Heart right ventricle (tissue), 16 donors: ENCODE measurements around the gene PIM1. TPM values are rescaled to one million over a fixed set of nuclear protein-coding genes. Genes with fewer than 3 reads are reported as not detected.

Experiments used
- ATAC-seq, 8 donors: fragments of 200-7000 bp; cut with Tn5 transposase; one replicate each; pipeline ENCODE4 v1.9.1; 2020; ENCODE audit warnings: mild to moderate bottlenecking in 8 of 8, moderate library complexity in 8 of 8, moderate number of reproducible peaks in 1 of 8
- DNase-seq, 2 donors: peaks; one replicate each; pipeline ENCODE4 v3.0.0-alpha.2; 2020
- H3K27ac ChIP-seq, 10 donors: fragments of 200-600 bp; sonication (generic) in 2 of 10; one replicate each; pipeline versions ENCODE4 v1.5.0 to v1.8.0; 2020 to 2022; ENCODE audit warnings: mild to moderate bottlenecking in 3 of 10
- H3K27me3 ChIP-seq, 7 donors: fragments of 200-600 bp; one replicate each; pipeline ENCODE4 v1.8.0; 2021 to 2022; ENCODE audit warnings: mild to moderate bottlenecking in 2 of 7
- H3K36me3 ChIP-seq, 9 donors: fragments of 200-600 bp; sonication (generic) in 1 of 9; one replicate each; pipeline versions ENCODE4 v1.5.0 to v1.8.0; 2020 to 2022; ENCODE audit warnings: mild to moderate bottlenecking in 2 of 9
- H3K4me1 ChIP-seq, 9 donors: fragments of 200-600 bp; sonication (generic) in 1 of 9; one replicate each; pipeline versions ENCODE4 v1.5.0 to v1.8.0; 2020 to 2022; ENCODE audit warnings: mild to moderate bottlenecking in 4 of 9
- H3K4me3 ChIP-seq, 10 donors: fragments of 200-600 bp; sonication (generic) in 2 of 10; one replicate each; pipeline versions ENCODE4 v1.5.0 to v1.8.0; 2020 to 2022; ENCODE audit warnings: mild to moderate bottlenecking in 7 of 10, moderate library complexity in 2 of 10
- H3K9me3 ChIP-seq, 11 donors: fragments of 200-600 bp in 10 of 11; sonication (generic) in 2 of 11; one replicate each; pipeline versions ENCODE4 v1.5.0 to v1.8.0; 2013 to 2022; ENCODE audit warnings: mild to moderate bottlenecking in 2 of 11, control low read depth in 1 of 11, moderate library complexity in 1 of 11
- WGBS, 2 donors: extraction: QIAGEN DNeasy Blood & Tissue Kit; methylation state at CpG; one replicate each; pipeline ENCODE4 v1.1.7; 2013; ENCODE audit warnings: inconsistent platforms in 1 of 2; 5-methylcytosine and 5-hydroxymethylcytosine counted together
- intact Hi-C, 10 donors: fragments of 100-400 bp; cut with DNase I; formaldehyde crosslinking; loops; one replicate each; pipeline versions ENCODE4 v1.11.1 to v1.14.2; 2022
- polyA plus RNA-seq, 2 donors: library from polyadenylated mRNA; stranded (reverse); fragments of 200-250 nt; gene quantifications; one replicate each; pipeline ENCODE4 v1.2.3, GENCODE V29; 2013
- total RNA-seq, 10 donors: library from RNA; stranded (reverse); fragmentation: NEBNext Ultra II Directional in 3 of 10; extraction: Animal tissue kit (Norgen Biotek cat#: 25700) in 3 of 10; gene quantifications; one replicate each; pipeline versions ENCODE4 v1.2.1 to v1.2.4, GENCODE V29; 2021 to 2023
- TF ChIP-seq, protein P1 (sequence below), 9 donors: fragments of 200-600 bp; sonication (generic) in 2 of 9; IDR thresholded peaks; one replicate each; pipeline versions ENCODE4 v1.5.0 to v1.8.0; 2021 to 2022; ENCODE audit warnings: antibody characterized with exemption in 9 of 9, mild to moderate bottlenecking in 5 of 9, moderate library complexity in 1 of 9
- donor health status: Arrhythmogenic right ventricular cardiomyopathy.
- donor health status: ischemic (EF 13 %, LVEDD 7.1; RV severe dilation, severe dysfunction).
- donor health status: healthy with polysubstance abuse.
- donor health status: DM: no; HTN: yes; CAD: no.
- donor health status: DM: no; HTN: no; CAD: no.
- donor health status: ischemic (EF 25% LVEDD 6.9; RV normal size, moderate dysfunction).
- donor health status: ischemic (EF 25% LVEDD 5.7; RV mildly dilated, moderate dysfunction).
- donor health status: healthy.
- donor health status: DM: yes; HTN: yes; CAD: no.
- donor health status: Ischemic cardiomyopathy.
- donor health status: ischemic (EF 35%, LVEDD 5.7; RV mildly dilated, moderate dysfunction).
- donor health status: nonischemic (EF 11% LVEDD 7.7; RV severe dilation, severe dysfunction).
- donor health status: DM: yes; HTN: yes; CAD: no.
- donor health status: PGD.
- donor health status: ischemic (EF 29% LVEDD 5.4; RV normal size, mild dysfunction).
- donor health status: nonischemic (EF 23%, LVEDD 6.1; RV moderate dilation, normal function).

PIM1 gene
- total and polyA plus RNA-seq, 12 donors, result 9.2 to 106 (median 16.3) TPM

- H3K4me1 ChIP-seq, result peaks cover 3 to 44% (median 13%) of the 10 kb centered on the region in 9 donors
- H3K27ac ChIP-seq, result no peak overlapping the region
Measured at GRCh38 chr6:37139230-37139962, 30.6 kb upstream of the PIM1 start.

GRCh38 chr6:37140145-37140544 lies 29.8 kb upstream of the PIM1 start:
- TF ChIP-seq, protein P1, sequence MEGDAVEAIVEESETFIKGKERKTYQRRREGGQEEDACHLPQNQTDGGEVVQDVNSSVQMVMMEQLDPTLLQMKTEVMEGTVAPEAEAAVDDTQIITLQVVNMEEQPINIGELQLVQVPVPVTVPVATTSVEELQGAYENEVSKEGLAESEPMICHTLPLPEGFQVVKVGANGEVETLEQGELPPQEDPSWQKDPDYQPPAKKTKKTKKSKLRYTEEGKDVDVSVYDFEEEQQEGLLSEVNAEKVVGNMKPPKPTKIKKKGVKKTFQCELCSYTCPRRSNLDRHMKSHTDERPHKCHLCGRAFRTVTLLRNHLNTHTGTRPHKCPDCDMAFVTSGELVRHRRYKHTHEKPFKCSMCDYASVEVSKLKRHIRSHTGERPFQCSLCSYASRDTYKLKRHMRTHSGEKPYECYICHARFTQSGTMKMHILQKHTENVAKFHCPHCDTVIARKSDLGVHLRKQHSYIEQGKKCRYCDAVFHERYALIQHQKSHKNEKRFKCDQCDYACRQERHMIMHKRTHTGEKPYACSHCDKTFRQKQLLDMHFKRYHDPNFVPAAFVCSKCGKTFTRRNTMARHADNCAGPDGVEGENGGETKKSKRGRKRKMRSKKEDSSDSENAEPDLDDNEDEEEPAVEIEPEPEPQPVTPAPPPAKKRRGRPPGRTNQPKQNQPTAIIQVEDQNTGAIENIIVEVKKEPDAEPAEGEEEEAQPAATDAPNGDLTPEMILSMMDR (IDR thresholded peaks at IDR 0.05), result no peak
- no peaks in the 10 kb centered on the region for H3K9me3 ChIP-seq
- WGBS, 2 donors, result 94 to 97% methylated on average over 3 of the region's 3 CpGs
- intact Hi-C loops, result no loop called here
- DNase-seq, result no peak
- no peaks in the 10 kb centered on the region for H3K27me3 ChIP-seq
- H3K27ac ChIP-seq, result no peak overlapping the region
- peaks cover 2 to 37% (median 10%) of the 10 kb centered on the region in 9 donors for H3K4me1 ChIP-seq
- ATAC-seq, result no peak
- no peak overlapping the region for H3K4me3 ChIP-seq
- no peaks in the 10 kb centered on the region for H3K36me3 ChIP-seq

More at GRCh38 chr6:37139230-37139962, 30.6 kb upstream of the PIM1 start:
- Histone ChIP-seq H3K9me3 (no peaks in the 10 kb centered on the region), H3K4me3 (no peak overlapping the region), H3K27me3 (no peaks in the 10 kb centered on the region), H3K36me3 (no peaks in the 10 kb centered on the region)
- DNase-seq (no peak), ATAC-seq (no peak)
- TF ChIP-seq, protein P1 (IDR thresholded peaks at IDR 0.05), result no peak
- intact Hi-C loops, result loop anchor here in 1 of 10 donors (5.0 kb wide), 1 partner anchor 33 kb away; the partner anchor contains the start of gene PIM1
- WGBS, 2 donors, result 96% methylated on average over 5 of the region's 5 CpGs

- Histone ChIP-seq H3K9me3 (no peaks in the 10 kb centered on the region), H3K4me1 (peaks cover 0 to 39% (median 10%) of the 10 kb centered on the region in 9 donors), H3K36me3 (no peaks in the 10 kb centered on the region), H3K27ac (no peak overlapping the region), H3K4me3 (no peak overlapping the region), H3K27me3 (no peaks in the 10 kb centered on the region)
- no peak for DNase-seq
- ATAC-seq, result no peak
- WGBS, 2 donors, result 66 to 74% methylated on average over 5 of the region's 5 CpGs
- TF ChIP-seq, protein P1 (IDR thresholded peaks at IDR 0.05), result no peak
- intact Hi-C loops, result no loop called here
Measured at GRCh38 chr6:37141281-37142049, 28.5 kb upstream of the PIM1 start.

- peaks cover 0 to 35% (median 6%) of the 10 kb centered on the region in 9 donors for H3K4me1 ChIP-seq
- no peaks in the 10 kb centered on the region for H3K36me3 ChIP-seq
- H3K9me3 ChIP-seq, result no peaks in the 10 kb centered on the region
- ATAC-seq (no peak), DNase-seq (no peak)
- TF ChIP-seq, protein P1 (IDR thresholded peaks at IDR 0.05), result no peak
- no peaks in the 10 kb centered on the region for H3K27me3 ChIP-seq
- 80 to 86% methylated on average over 4 of the region's 4 CpGs for WGBS, 2 donors
- no peak overlapping the region for H3K4me3 ChIP-seq
- peak overlapping the region in 1 of 10 donors; percentile 42 for H3K27ac ChIP-seq
- intact Hi-C loops, result no loop called here
Measured at GRCh38 chr6:37142050-37142614, 27.8 kb upstream of the PIM1 start.
